HG03575 (cell line): ENCODE data around the gene XRN1.
"Not testable (repeated sequence)": the region's sequence is repeated elsewhere in the genome, so short reads cannot be mapped to it uniquely, and the experiment has no call there.

ENCODE experiments used
- ATAC-seq: cut with Tn5 transposase; IDR thresholded peaks from one replicate; pipeline ENCODE4 v1.9.1; 2021; ENCODE audit not compliant: unreplicated experiment, insufficient number of reproducible peaks, low FRiP score; ENCODE audit errors: extremely low read depth

Gene XRN1

GRCh38 chr3:142443060-142443459 is 4.8 kb downstream of the XRN1 start:
- ATAC-seq = not testable (repeated sequence)

DNA sequence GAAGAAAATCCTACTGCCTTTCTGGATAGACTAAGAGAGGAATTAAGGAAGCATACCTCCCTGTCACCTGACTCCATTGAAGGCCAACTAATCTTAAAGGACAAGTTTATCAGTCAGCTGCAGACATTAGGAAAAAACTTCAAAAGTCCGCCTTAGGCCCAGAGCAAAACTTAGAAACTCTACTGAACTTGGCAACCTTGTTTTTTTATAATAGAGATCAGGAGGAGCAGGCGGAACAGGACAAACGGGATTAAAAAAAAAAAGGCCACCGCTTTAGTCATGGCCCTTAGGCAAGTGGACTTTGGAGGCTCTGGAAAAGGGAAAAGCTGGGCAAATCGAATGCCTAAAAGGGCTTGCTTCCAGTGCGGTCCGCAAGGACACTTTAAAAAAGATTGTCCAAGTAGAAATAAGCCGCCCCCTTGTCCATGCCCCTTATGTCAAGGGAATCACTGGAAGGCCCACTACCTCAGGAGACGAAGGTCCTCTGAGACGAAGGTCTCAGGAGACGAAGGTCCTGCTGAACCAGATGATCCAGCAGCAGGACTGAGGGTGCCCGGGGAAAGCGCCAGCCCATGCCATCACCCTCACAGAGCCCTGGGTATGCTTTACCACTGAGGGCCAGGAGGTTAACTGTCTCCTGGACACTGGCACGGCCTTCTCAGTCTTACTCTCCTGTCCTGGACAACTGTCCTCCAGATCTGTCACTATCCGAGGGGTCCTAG is 8.2 kb downstream of the XRN1 start:
- ATAC-seq = not testable (repeated sequence)

- not testable (repeated sequence) for ATAC-seq
These were observed 9.7 kb downstream of the XRN1 start for GRCh38 chr3:142438096-142438495.

DNA sequence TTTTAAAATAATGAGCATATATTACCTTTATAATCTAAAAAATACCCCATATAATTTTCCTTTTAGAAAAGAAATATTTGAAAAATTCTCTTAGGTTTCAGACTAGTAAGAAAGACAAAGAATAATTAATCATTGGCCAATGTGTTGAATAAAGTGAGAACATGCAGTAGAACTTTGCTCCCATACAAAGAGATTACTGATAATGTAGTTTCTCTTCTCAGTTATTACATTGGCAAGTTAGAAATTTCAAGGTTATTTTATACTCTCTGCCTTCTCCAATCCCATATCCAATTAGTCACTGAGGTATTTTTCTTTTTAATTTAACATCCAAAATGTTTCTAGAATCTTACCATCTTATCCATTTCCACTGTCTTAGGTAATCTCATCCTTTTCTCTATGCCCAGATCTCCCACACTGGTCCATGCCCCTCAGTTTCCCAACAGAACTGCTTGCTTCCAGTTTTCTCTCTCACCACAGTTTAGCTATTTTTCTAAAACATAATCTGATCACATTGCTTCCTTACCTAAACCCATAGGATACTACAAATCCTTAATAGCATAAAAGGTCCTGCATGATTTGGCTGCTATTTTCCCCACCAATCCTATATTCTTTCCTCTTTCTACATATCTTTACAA is 10.8 kb downstream of the XRN1 start:
- ATAC-seq = no peak

- ATAC-seq = no peak
These were observed 13.3 kb downstream of the XRN1 start for GRCh38 chr3:142434503-142434902.

GRCh38 chr3:142433110-142433509 is 14.7 kb downstream of the XRN1 start:
- ATAC-seq = no peak

DNA sequence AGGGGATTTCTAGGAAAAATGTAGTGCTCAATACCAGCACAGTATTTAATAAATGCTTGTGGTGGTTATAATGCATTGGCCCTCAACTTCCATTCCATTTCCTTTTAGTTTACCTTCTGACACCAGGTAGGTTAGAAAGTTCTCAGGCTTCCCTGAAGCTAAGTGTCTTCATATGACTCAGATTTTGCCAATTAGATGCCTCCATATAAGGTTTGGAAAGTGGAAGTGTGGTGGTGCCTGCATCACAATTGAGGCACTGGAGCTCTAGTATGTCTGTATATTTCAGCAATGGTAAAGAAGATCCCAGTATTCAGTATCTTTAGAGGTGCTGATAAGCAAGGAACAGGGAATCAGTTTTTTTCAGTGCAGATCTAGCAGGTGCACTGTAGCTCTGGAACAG is 18.3 kb downstream of the XRN1 start:
- no peak for ATAC-seq

GRCh38 chr3:142424754-142425153 is 23.1 kb downstream of the XRN1 start:
- ATAC-seq = no peak

DNA sequence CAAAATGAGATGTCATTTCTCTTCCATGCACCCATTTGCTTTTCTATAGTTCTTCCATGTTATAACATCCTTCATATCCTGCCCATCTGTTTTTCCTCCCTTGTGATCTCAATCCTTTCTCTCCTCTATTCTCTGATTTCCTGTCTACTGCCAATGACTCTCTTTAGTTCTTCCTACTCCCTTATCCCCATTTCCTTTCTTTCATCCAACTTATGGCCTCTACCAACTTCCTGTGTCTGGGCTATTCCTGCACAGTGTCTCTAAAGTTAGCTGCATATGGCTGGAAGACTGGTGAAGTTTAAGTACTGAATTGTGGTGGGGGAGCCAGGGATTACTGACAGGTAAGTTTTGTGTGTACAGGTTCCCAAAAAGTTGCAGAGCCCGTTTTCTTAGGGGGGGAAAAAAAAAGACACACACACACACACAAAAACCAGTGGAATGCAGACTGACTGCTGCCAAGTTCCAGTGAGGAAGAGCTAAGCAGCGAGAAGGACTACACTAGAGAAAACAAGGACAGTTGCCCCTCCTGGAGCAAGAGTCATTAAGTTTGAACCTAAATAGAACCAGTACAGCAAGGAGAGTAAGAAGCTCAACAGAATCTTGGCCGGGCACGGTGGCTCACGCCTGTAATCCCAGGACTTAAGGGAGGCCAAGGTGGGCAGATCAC is 28.8 kb downstream of the XRN1 start:
- no peak for ATAC-seq

DNA sequence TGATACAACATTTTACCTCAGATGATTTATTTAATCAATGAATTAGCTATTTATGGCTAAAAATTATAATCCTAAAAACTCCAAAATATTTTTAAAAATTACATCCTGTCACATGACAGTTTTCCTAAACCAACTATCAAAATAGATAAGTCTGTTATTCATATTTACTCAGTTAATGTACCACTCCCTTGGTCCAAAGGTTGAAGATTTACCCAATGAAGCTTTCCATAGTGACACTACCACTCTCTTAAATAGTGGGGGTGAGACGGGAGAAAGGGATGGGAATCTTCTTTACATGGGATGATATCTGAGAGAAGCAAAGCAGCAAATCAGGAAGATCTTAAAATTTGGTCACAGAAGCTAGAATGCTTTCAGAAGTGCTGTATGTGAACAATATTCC is 30.5 kb downstream of the XRN1 start:
- ATAC-seq = no peak

DNA sequence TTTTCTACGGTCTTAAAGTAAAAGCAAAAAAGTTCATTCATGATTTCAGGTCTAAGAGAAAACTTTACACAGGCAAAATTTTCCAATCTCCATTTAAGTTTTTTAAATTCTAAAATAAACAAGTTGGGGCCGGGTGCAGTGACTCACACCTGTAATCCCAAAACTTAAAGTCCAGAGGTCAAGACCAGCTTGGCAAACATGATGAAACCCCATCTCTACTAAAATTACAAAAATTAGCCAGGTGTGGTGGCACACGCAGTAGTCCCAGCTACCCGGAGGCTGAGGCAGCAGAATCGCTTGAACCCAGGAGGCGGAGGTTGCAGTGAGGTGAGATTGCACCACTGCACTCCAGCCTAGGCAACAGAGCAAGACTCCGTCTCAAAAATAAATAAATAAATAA is 47.3 kb downstream of the XRN1 start:
- not testable (repeated sequence) for ATAC-seq

DNA sequence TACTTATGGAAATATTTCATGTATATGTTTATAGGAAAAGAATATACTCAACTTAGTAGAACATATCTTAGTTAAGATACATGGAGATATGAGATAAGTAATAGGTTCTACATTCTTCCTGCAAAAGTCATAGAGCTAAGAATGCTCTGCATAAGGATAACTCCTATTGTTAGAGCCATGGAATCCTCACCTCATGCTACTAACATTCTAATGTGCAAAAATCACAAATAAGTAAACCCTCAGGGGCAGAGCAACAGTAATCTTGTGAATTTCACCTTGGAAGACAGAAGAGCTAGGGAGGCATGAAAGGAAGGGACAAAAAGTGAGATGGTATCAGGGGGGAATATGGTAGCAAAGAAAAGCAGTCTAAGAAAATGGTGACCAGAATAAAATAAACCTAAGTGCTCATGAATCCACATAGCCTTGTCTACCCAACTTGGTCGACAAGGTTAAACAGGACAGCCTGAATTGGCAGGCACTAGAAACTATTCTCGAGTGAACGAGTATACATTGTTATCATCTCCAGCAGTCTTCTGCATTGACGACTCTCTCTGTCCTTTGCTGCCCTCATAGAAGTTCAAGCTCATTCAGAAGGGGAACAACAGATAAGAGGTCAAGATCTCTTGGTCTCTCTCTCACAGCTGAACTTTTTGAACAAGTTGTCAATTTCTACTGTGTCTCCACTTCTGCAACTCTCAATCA is 52.8 kb downstream of the XRN1 start:
- no peak for ATAC-seq

DNA sequence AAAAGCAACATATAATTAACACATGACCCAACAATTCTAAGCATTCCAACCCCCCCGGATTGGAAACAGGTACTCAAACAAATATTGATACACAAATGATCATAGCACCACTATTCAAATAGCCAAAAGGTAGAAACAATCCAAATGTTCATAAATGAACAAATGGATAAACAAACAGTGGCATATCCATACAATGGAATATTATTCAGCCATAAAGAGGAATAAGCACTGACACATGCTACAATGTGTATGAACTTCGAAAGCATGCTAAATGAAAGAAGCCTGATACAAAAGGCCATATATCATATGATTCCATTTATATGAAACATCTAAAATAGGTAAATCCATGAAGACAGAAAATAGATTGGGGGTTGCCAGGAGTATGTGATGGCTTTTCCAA is 62.8 kb downstream of the XRN1 start:
- ATAC-seq = no peak

- ATAC-seq = no peak
These were observed 73.2 kb downstream of the XRN1 start for GRCh38 chr3:142374687-142375086.

DNA sequence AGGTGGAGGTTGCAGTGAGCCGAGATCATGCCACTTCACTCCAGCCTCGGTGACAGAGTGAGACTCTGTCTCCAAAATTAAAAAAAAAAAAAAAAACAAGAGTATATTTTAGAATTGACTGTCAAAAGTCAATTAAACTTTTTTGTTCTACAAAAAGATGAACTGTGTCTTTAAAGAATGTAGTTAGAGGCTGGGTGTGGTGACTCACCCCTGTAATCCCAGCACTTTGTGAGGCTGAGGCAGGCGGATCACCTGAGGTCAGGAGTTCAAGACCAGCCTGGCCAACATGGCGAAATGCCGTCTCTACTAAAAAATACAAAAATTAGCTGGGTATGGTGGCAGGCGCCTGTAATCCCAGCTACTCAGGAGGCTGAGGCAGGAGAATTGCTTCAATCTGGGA is 78.3 kb downstream of the XRN1 start:
- ATAC-seq = not testable (repeated sequence)

- ATAC-seq = no peak
These were observed 81.4 kb downstream of the XRN1 start for GRCh38 chr3:142366434-142366833.

DNA sequence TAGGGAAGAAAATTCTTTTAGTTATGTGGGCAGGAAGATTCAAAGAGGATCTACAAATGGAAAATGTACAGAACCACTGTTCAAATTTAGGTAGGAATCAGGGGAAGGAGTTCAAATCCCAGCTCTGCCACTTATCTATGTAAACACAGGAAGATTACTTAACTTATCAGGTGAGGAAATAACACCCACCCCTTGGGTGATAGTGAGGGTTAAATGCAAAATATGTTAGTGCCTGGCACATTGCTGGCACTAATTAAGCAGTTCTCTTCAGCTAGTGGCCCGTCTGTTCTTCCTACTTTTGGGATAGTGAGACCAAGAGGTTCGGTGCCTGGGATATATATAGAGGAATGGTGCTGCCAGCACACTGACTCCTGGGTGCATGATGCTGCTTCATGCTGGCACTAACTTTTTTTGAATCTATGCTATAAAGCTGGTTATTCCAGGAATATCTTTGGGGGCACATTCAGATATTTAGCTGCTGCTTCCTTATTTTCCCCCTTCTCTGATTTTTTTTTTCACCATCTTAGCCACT is 83.8 kb downstream of the XRN1 start:
- ATAC-seq = no peak

DNA sequence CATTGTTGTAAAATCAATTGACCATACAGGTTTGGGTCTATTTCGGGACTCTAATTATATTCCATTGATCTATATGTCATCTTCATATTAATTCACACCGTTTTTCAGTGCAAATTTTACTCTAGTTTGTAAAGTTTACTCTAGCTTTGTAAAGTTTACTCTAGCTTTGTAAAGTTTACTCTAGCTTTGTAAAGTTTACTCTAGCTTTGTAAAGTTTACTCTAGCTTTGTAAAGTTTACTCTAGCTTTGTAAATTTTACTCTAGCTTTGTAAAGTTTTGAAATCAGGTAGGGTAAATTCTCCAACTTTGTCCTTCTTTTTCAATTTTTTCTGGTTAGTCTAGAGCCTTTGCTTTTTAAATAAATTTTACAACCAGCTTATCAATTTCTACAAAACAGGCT is 84.4 kb downstream of the XRN1 start:
- ATAC-seq = not testable (repeated sequence)

DNA sequence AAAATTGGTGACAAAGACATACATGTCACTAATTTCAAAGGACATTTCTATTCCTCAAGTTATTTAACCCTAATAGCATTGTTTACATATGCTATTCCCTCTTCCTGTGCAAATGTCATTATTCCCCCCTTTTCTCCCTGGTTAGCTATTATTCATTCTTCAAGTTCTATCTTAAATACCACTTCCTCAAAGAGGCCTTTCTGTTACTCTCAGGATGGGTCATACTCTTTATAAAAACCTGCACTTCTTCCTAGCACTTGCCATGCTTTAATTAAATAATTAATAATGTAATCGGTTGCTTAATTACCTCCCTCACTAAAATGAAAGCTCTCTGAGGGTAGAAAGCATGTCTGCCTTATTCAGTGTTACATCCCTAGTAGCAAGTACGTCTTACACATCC is 88.5 kb downstream of the XRN1 start:
- no peak for ATAC-seq
